Amniotic stem cell (primary cell): Measurements from ENCODE around the gene ASTN2.
"Not testable (repeated sequence)": the region's sequence is repeated elsewhere in the genome, so short reads cannot be mapped to it uniquely, and the experiment has no call there.

Experiments used
- DNase-seq: peaks from one replicate; lab custom pipeline; 2025; lab: John Stamatoyannopoulos, UW

ASTN2 gene

DNA sequence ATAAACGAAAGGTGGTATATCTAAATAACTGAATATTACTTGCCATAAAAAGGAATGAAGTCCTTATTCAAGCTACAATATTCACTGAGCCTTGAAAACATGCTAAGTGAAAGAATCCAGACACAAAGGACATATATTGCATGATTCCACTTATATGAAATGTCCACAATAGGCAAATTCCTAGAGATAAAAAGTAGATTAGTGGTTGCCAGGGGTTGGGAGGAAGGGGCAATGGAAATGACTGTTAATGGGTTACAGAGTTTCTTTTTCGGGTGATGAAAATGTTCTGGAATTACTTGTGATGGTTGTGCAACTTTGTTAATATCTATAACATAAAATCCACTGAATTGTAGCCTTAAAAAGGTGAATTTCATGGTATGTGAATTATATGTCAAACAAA is 954.8 kb downstream of the ASTN2 start:
- DNase-seq, result no peak

DNA sequence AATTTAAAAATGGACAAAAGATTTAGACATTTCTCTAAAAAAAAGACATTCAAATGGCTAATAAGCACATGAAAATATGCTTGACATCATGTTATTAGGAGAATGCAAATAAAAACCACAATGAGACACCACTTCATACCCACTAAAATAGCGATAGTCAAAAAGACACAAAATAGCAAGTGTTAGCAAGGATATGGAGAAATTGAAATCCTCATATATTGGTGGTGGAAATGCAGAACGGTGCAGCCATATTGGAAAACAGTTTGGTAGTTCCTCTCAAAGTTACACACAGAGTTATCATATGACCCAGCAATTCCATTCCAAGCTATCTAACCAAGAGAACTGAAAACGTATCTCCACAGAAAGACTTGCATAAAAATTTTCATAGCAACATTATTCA is 955.3 kb downstream of the ASTN2 start:
- no peak for DNase-seq

DNA sequence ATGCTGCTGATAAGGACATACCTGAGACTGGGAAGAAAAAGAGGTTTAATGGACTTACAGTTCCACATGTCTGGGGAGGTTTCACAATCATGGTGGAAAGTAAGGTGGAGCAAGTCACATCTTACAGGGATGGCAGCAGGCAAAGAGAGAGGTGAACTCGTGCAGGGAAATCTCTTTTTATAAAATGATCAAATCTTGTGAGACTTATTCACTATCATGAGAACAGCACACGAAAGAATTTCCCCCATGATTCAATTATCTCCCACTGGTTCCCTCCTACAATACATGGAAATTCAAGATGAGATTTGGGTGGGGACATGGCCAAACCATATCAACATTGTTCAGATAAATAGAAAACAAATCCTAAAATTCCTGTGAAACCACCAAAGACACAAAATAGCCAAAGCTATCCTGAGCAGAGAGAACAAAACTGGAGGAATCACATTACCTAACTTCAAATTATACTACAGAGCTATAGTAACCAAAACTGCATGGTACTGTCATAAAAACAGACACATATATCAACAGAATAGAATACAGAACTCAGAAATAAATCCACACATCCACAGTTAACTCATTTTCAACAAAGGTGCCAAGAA is 958.3 kb downstream of the ASTN2 start:
- DNase-seq, result no peak

DNA sequence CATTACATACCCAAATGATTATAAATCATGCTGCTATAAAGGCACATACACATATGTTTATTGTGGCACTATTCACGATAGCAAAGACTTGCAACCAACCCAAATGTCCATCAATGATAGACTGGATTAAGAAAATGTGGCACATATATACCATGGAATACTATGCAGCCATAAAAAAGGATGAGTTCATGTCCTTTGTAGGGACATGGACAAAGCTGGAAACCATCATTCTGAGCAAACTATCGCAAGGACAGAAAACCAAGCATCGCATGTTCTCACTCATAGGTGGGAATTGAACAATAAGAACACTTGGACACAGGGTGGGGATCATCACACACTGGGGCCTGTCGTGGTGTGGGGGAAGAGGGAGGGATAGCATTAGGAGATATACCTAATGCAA is 960.3 kb downstream of the ASTN2 start:
- not testable (repeated sequence) for DNase-seq

DNA sequence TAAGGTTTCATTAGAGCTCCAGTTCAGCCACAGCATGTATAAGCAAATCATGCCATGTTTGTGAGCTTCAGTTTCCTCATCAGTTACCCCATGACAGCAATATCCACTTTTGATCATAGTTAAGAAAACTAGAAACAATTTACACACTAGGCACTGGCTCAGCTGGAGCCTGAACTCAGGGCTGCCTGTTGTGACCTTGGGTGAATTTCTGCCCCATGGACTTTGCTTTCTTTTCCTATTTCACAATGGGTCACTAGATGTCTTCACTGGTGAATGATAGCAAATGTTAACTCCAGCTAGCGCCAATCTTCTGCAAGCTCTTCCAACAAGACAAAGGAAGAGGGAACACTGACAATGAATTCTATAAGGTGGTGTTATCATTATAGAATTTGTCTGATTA is 961.1 kb downstream of the ASTN2 start:
- DNase-seq, result no peak

DNA sequence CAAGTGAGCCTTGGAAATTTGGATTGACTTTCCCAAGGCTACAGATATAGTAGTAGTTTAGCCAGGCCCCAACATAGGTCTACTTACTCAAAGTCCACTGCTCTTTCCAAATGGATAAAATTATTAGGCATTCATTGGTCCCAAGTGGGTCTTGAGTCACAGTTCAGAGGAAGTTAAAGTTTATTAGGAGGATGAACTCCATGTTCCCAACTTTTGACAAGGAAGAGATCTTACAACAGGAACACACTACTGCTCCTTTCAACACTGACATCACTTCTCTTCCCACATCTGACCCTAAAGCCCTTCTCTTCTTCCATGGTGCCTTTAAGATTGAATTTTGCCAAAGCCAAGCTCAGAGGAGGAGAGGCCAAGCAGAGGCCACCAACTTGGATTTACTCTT is 962.2 kb downstream of the ASTN2 start:
- DNase-seq, result no peak

DNA sequence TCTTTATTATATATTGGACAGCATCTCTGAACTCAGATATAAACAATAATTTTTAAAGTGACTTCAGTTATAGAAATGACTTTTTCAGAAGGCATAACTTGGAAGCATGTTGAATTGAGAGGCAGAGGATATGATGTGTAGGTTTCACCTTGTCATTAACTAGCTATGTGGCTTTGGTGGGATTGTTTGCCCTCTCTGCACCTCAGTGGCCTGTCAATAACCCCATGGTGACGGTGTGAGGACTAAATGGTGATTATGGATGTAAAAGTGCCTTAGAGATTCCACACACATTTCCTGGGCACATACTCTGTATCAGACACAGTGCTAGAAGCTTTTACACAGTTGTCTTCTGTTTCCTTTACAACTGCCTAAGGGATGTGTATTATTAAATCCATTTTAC is 962.6 kb downstream of the ASTN2 start:
- no peak for DNase-seq

DNA sequence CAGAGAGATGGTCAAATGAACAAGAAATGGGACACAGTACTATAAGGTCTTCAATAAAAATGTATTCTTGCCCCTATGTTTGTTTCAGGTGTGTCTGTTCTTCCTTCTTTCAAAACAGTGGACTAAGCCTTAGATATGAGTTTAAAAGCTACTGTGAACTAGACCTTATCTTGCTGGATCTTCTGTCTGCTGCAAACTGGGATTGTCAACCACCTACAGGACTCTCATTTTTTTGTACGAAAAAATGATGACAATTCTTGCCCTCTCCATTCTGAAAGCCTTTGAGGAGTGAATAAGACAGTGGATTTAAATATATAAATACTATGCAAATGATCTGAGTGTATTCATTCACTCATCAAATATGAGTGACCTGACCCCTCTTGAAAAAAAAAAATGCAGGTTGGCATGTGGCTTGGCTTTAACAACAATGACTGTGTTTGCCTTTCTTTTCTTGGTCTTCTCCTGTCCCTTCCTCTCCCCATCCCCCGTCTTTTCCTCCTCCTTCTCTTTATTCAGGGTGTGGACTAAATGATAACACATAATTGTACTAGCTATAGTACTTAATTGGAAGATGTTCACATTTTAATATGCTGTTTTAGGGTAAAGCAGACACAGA is 963.2 kb downstream of the ASTN2 start:
- DNase-seq, result no peak

DNA sequence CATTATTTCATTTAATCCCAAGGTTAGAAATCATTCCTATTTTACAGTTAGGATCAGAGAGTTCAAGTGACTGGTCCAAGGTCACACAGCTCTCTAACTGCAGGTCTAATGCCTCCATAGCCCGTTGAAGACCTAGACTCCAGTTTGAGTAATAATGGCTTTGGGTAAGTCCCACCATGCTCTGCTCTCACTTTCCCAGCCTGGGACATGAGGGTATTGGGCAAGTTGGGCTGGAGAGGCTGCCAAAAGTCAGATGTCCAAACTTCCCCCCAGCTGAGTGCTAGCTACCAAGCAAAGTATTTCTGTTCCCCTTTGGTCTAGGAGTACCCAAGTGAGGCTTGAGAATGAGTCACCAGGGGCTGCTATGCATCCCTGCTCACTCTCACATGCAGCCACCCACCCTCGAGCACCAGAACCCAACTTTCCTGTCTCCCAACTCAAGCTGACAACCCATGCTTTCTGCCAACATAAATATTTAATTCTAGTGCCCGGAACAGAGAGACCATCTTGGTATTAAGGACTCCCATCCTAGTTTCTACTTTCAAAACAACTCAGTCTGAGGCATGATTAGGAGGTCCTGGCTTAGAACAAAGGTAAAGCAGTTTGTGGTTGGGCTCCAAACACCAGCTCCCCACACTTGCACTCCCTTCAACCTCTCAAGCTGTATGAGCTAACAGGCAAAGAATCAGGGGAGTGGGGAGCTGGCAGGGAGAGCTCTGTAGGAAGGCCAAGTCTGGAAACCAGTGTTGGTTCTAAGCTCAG is 964.3 kb downstream of the ASTN2 start:
- DNase-seq, result no peak

DNA sequence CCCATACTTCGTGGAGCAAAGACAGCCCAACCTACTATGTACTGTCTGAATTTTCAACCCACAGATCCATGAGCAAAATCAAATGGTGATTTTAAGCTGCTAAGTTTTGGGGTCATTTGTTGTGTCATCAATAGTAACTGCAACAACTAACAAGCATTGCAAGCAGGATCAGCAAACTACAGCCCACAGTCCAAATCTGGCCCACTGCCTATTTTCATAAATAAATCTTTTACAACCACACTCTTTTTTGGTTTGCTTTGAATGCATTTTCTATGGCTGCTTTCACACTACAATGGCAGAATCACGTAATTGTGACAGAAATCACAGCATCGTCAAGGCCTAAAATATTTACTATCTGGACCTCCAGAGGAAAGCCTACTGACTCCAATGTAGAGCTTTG is 964.9 kb downstream of the ASTN2 start:
- no peak for DNase-seq

DNA sequence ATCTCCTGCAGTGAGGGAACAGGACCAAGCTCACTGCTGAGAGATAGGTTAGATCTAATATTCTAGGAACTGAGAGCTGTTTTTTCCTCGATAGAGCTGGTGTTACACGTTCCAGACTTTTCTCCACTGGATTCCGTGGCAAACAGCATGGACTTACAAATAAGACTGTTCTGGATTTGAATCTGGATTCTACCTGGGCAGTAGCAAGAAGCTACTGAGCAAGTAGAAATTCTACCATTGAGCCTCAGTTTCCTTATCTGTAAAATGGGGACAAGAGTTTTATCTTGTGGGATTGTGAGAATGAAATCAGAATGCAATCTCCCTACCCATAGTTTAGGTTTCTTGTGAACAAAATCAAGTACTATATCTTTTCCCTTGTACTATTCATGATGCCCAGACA is 966.4 kb downstream of the ASTN2 start:
- no peak for DNase-seq

DNA sequence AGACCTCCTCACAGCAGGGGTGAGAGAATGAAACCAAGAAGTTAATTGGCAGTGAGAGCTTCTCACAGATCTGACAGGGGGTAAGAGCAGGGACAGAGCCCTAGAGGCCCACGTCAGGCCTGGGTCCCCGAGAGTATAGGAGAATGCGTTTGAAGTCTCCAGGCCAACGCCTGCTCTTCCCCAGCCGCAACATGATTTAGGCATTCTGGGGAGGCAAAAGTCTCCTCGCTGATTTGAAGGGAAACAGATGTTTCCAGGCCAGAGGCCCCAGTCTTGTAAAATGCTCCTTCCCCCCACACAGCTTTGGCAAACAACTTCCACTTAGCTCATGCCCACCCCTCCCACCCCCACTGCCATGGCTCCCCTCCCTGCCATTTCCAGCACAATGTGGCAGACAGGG is 966.9 kb downstream of the ASTN2 start:
- no peak for DNase-seq

DNA sequence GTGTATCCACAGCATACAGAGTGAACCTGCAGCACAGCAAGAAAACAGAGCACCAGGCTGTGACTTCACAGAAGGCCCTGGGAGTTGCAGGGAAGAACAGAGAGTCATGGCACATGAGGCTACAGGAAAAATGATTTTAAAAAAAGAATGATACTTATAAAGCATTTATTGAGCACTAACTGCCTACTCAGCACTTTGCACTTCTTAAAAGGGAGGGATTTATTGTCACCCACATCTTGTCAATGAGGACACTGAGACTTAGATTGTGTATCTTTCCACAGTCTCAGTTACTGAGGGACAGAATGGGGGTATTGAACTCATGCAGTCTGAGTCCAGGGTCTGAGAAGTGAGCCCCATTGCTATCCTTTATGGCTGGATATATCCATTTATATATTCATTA is 972.3 kb downstream of the ASTN2 start:
- no peak for DNase-seq

DNA sequence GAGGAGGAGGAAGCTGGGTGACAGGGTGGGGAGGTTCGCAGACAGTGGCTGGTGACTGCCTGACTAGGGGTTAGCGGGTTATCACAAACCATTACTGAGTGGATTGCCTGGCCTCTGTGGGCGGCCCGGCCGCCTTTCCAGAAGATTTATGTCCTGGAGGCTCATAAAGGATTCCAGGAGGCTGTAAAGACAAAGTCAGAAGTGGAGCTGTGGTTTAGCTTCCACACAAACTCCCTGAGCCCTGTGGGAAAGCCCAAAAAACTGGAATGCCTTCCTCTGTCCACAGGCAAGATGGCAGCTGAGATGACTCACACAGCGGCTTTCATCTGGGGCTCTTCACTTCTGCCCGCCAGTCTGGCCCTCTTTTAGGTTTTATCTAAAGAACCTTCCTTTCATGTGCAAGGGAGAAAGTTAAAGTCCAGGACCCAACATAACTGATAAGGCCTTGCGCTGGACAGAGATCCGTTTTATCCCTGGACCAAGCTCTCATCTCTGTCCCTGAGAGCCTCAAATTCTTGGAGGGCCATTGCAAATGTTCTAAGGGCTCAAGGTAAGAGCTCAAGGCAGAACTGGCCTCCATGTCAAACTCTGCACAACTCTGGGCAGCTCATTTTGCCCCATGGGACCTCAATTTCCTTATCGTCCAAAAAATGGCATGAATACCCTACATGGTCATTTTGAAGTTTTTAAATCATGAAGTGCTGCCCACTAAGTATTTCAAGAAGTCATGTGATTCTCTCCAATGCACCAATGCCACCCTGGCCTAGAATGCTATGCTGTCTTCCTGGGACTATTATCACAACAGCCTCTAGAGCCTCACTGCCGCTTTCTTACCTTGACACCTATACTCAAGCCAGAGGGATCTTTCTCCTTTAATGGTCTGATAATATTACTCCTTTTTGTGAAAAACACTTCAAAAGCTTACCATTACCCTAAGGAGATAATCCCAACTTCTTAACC is 977.2 kb downstream of the ASTN2 start:
- DNase-seq, result no peak

DNA sequence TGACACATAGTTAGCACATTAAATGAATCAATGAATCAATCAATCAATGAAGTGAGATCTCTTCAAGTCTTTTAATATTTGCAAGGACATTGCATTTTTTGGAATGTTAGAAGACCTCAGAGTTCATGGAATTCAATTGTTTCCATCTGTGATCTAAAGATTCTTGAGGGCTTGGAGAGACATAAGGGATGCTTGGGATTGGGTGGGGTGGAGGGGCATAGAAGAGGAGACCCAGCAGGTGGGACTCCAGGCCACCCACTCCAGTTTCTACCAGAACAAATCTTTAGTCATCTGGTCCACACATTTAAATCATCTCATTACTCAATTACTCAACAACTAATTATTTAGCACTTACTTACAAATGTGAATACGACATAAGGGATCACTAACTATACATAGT is 978.7 kb downstream of the ASTN2 start:
- DNase-seq, result no peak

DNA sequence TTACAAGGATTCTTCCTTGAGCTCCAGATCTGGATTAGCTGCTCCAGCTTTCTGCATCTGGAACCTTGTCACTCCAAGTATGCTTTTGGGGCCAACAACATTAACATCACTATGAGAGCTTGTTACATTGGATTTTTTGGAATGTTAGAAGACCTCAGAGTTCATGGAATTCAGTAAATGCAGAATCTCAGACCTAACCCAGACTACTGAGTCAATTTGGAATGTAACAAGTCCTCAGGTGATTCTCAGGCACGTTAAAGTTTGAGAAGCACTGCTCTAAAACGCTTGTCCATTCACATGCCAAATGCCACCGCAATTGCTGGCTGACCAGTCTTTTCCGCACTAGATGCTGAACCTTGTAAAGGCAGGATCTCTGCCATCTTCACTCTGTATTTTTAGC is 979.2 kb downstream of the ASTN2 start:
- no peak for DNase-seq

DNA sequence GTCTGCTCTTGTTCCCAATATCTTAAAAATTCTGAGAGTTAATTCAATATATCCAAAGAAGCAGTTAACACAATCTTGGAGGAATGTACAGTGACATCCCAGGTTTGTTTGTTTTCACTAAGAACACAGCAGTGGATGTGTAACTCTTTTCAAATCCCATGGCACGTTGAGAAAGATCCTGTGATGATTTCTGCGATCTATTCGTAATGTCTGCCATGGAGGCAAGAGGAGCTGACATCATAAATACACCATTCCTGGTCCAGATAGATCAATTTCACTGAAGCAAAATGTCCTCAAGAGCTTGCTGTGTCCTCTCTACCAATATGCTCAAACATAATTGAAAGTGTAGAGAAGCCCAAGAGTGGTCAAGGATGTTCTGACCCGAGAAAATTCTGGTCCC is 980.5 kb downstream of the ASTN2 start:
- DNase-seq, result no peak

DNA sequence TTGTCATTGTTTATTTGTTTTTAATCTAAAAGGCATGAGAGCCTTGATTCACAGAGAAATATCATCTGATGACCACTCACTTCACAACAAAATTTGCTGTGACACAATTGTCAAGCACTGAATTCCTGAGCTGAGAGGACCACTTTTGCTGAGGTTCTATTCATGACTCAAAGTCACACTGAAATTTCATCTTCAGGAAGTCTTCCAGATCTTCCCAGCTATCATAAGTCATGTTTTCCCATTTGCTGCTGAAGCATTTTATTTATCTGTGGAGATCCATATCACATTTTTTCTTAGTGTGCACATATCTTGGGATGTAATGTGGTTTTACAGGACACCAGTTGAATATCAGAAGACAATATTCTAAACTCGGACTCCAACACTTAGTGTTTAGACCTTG is 982.8 kb downstream of the ASTN2 start:
- no peak for DNase-seq

DNA sequence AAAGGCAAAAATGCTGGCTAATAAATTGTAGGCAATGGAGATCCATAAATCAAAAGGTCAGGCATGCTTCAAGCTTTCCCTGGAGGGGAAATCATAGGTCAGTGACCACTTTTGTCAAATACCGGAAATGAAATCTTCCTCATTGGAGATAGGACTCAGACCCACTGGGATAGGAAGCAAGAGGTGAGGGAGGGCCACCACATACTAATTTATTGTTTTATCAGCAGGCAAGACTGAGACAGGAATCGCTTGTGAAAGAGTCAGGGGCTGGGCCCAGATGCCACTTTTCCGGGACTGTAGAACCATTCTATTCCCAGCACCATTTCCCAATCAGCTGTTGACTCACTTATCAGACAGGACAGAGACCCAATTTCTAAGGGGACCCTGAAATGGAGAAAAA is 984.0 kb downstream of the ASTN2 start:
- DNase-seq, result no peak

DNA sequence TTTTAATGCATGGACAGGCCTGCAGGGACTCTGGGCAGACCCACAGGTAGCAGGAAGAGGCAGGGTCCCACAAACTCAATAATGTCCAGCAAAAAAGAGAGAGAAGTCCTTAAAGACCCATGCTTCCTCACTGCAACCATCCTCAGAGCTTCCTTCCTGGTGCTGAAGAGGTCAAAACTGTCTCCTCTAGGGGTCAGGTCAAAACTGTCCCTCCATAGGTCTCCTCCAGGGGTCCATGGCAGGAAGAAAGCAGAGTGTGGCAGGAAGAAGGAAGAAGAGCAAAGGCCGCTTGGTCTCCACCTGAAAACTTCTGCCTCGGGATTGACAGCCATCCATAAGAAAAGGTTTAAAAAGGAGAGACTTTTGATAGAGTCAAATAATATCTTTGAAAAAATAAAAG is 989.6 kb downstream of the ASTN2 start:
- DNase-seq, result no peak

DNA sequence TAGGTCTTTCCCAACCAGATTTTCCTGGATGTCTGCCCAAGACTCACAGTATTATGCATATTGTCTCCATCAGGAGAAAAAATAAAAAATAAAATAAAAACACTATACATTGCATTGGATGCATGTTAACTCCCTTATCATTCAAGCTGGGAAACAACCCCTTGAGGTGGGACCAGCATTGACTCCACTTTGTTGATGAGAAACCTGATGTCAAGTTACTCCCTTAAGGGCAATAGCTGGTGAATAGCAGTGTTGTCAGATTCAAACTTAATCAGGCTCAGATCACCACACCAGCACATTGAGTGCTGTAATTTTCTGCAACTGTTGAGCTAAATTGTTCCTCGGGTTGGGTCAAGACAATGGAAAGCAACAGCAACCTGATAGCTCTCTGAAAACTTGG is 991.7 kb downstream of the ASTN2 start:
- DNase-seq, result no peak

DNA sequence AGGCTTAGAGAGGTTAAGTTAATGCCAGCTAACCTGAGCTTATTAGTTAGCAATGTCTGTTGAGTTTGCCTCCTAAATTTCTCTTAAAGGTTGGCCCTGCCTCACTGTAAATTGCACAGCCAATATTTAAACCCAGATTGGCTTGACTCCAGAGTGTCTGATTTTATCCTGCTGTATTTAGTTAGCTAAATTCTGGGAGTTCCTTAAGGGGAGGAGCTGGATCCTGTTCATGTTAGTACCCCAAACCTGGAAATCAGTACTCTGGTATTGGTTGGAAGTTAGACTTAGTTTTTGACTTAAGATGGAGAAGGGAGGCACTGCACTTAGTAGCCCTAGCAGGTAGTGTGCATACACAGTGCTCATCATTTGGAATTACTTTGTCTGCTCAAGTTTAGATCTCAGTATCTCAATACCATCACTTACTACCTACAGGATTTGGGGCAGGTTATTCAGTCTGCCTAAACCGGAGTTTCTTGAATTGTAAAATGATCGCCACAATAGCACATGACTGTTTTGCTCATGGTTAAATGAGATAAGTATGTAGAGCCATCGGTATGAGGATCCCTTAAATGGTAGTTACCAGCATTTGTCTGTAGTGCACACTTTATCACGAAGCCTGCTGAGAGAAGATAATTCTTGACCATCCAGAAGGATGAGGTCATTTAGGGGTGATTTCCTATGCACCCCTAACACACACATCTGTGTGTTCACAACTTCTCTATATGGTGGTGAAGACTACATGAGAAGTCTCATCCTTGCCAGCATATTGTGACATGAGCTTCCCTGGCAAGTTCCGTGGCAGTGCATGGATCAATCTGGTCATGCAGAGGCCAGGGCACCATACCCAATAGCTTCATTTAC is 992.5 kb downstream of the ASTN2 start:
- DNase-seq, result no peak
